Stomach smooth muscle (tissue), 2 donors: ENCODE data around the gene CNTN2.

Experiments used
- H3K27ac ChIP-seq: one replicate; pipeline ENCODE4 v1.7.0; 2013; ENCODE audit warnings: mild to moderate bottlenecking, low read length, inconsistent platforms
- H3K27me3 ChIP-seq, 2 donors: one replicate each; pipeline ENCODE4 v1.7.0; 2013; ENCODE audit warnings: low read length in 2 of 2; ENCODE audit not compliant: insufficient read depth in 2 of 2, control insufficient read depth in 1 of 2
- H3K36me3 ChIP-seq, 2 donors: one replicate each; pipeline ENCODE4 v1.7.0; 2013; ENCODE audit warnings: low read length in 2 of 2; ENCODE audit not compliant: control insufficient read depth in 2 of 2, insufficient read depth in 2 of 2
- H3K4me1 ChIP-seq: one replicate; pipeline ENCODE4 v1.7.0; 2013; ENCODE audit warnings: low read length; ENCODE audit not compliant: control insufficient read depth, insufficient read depth
- H3K4me3 ChIP-seq, 2 donors: one replicate each; pipeline ENCODE4 v1.7.0; 2013; ENCODE audit warnings: low read length in 2 of 2
- H3K9ac ChIP-seq, 2 donors: one replicate each; pipeline ENCODE4 v1.7.0; 2013; ENCODE audit warnings: low read length in 2 of 2, mild to moderate bottlenecking in 1 of 2
- H3K9me3 ChIP-seq, 2 donors: one replicate each; pipeline ENCODE4 v1.7.0; 2013; ENCODE audit warnings: low read length in 2 of 2; ENCODE audit not compliant: control insufficient read depth in 2 of 2
- donor health status: healthy.
- donor health status: Pancreatic carcinoma.

CNTN2 gene

DNA sequence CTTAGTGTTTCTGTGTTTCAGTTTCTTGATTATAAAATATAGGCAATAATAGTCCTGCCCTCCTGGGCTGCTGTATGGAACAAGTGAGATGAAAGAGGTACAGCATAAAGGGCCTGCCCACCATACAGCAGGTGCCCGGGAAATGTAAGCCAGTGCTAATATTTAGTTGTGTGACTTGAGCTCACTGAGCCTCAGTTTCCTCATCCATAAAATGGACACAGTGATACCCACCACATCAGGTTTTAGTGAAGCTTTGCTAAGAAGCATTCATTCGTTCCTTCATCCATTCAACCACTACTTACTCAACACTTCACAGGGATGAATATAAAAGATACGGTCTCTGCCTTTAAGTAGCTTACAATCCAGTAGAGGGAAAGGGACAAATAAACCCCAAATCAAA, 19.9 kb downstream of the CNTN2 start:
- H3K27ac ChIP-seq: no peak overlapping the region
- no peaks in the 10 kb centered on the region for H3K27me3 ChIP-seq
- no peak overlapping the region for H3K9ac ChIP-seq

GRCh38 chr1:205064301-205064700, 21.3 kb downstream of the CNTN2 start:
- no peak overlapping the region for H3K27ac ChIP-seq
- no peaks in the 10 kb centered on the region for H3K27me3 ChIP-seq
- peaks cover 2% of the 10 kb centered on the region for H3K4me1 ChIP-seq
- H3K4me3 ChIP-seq: no peak overlapping the region
- no peaks in the 10 kb centered on the region for H3K36me3 ChIP-seq
- H3K9ac ChIP-seq: no peak overlapping the region
- H3K9me3 ChIP-seq: no peaks in the 10 kb centered on the region

More for the DNA sequence above, 19.9 kb downstream of the CNTN2 start:
- Histone ChIP-seq H3K4me1 (peaks cover 2% of the 10 kb centered on the region), H3K9me3 (no peaks in the 10 kb centered on the region), H3K4me3 (no peak overlapping the region), H3K36me3 (no peaks in the 10 kb centered on the region)

GRCh38 chr1:205064741-205065316, 21.8 kb downstream of the CNTN2 start:
- no peaks in the 10 kb centered on the region for H3K9me3 ChIP-seq
- no peak overlapping the region for H3K9ac ChIP-seq

GRCh38 chr1:205065666-205066065, 22.7 kb downstream of the CNTN2 start:
- Histone ChIP-seq H3K4me3 (no peak overlapping the region), H3K36me3 (no peaks in the 10 kb centered on the region), H3K9ac (no peak overlapping the region), H3K27me3 (no peaks in the 10 kb centered on the region), H3K4me1 (peaks cover 2% of the 10 kb centered on the region), H3K27ac (no peak overlapping the region), H3K9me3 (no peaks in the 10 kb centered on the region)

More at GRCh38 chr1:205064741-205065316, 21.8 kb downstream of the CNTN2 start:
- Histone ChIP-seq H3K36me3 (no peaks in the 10 kb centered on the region), H3K27ac (no peak overlapping the region), H3K27me3 (no peaks in the 10 kb centered on the region), H3K4me3 (no peak overlapping the region), H3K4me1 (peaks cover 2% of the 10 kb centered on the region)

DNA sequence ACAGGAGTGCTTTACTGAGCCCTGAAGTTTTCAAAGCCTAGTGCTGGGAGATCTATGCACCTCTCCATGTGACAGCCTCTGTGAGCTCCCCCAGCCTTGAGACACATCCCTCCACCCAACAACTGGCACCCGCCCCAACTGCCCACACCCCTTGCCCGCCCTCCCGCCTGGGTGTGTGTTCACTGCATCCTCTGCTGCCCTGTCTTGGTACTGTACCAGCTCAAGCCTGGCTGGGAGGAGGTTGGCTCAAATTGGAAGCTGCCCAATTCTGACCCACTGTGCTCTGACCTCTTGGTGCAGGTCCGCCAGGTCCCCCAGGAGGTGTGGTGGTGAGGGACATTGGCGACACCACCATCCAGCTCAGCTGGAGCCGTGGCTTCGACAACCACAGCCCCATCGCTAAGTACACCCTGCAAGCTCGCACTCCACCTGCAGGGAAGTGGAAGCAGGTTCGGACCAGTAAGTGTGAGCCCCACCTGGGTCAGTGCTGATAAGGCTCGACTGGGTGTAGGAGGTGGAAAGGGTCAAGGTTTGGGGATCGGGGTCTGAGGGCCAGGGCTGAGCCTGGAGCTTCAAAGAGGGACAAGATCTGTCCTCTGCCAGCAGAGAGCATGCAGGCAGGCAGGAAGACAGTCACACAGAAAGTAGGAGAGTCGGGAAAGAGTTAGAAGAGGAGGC, 23.3 kb downstream of the CNTN2 start:
- H3K27me3 ChIP-seq: no peaks in the 10 kb centered on the region
- H3K4me3 ChIP-seq: no peak overlapping the region
- H3K4me1 ChIP-seq: peaks cover 2% of the 10 kb centered on the region
- no peaks in the 10 kb centered on the region for H3K9me3 ChIP-seq
- H3K9ac ChIP-seq: no peak overlapping the region
- no peaks in the 10 kb centered on the region for H3K36me3 ChIP-seq
- H3K27ac ChIP-seq: no peak overlapping the region

- Histone ChIP-seq H3K4me1 (no peaks in the 10 kb centered on the region), H3K4me3 (no peak overlapping the region), H3K9me3 (no peaks in the 10 kb centered on the region), H3K9ac (no peak overlapping the region), H3K36me3 (no peaks in the 10 kb centered on the region), H3K27me3 (no peaks in the 10 kb centered on the region), H3K27ac (no peak overlapping the region)
These were observed 24.0 kb downstream of the CNTN2 start for GRCh38 chr1:205067031-205067430.

DNA sequence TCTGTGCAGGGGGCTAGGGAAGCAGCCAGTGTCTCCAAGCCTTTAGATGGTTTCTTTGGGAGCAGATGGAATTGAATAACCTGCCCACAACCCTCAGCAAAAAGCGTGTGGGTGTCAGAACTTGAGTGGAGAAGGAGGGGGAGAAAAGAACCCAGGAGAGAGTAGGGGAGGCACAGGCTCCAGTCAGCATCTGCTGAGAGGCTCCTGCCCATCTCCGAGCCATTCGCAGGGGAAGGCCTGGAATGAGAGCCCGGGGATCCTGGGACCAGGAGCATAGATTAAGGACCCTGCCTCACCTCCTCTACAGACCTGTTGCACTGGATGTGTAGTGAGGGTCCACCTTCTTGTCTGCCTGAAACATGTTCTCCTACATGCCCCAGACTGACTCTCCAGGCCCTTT, 25.0 kb downstream of the CNTN2 start:
- Histone ChIP-seq H3K36me3 (no peaks in the 10 kb centered on the region), H3K4me3 (no peak overlapping the region), H3K4me1 (no peaks in the 10 kb centered on the region), H3K9ac (no peak overlapping the region), H3K27ac (no peak overlapping the region), H3K9me3 (no peaks in the 10 kb centered on the region), H3K27me3 (no peaks in the 10 kb centered on the region)

- H3K4me3 ChIP-seq: no peak overlapping the region
- H3K9me3 ChIP-seq: no peaks in the 10 kb centered on the region
- H3K27me3 ChIP-seq: no peaks in the 10 kb centered on the region
- H3K9ac ChIP-seq: no peak overlapping the region
- H3K4me1 ChIP-seq: no peaks in the 10 kb centered on the region
- no peaks in the 10 kb centered on the region for H3K36me3 ChIP-seq
- no peak overlapping the region for H3K27ac ChIP-seq
These were observed 25.5 kb downstream of the CNTN2 start for GRCh38 chr1:205068457-205069040.

GRCh38 chr1:205069371-205070125, 26.5 kb downstream of the CNTN2 start:
- Histone ChIP-seq H3K4me3 (no peak overlapping the region), H3K27me3 (no peaks in the 10 kb centered on the region), H3K27ac (no peak overlapping the region), H3K9me3 (no peaks in the 10 kb centered on the region), H3K36me3 (no peaks in the 10 kb centered on the region), H3K4me1 (no peaks in the 10 kb centered on the region), H3K9ac (no peak overlapping the region)

DNA sequence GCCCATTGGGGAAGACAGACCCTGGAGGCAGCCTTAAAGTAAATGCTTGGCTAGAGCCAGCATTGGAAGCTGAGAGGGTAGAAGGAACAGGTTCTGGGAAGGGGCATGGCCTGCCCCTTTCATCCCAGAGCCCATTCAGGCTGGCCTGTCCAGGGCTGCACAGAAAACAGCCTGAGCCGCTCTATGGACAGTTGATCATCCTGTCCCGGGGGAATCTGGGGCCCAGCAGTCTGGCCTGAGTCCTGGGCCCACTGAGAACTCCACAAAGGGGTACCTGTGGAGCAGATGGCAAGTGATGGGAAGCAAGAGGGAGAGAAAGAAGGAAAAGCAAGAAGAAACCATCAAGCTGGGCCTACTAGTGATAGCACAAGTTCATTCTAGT, 28.0 kb downstream of the CNTN2 start:
- no peak overlapping the region for H3K4me3 ChIP-seq
- no peak overlapping the region for H3K27ac ChIP-seq
- no peaks in the 10 kb centered on the region for H3K27me3 ChIP-seq
- H3K9me3 ChIP-seq: no peaks in the 10 kb centered on the region
- no peak overlapping the region for H3K9ac ChIP-seq
- no peaks in the 10 kb centered on the region for H3K4me1 ChIP-seq
- no peaks in the 10 kb centered on the region for H3K36me3 ChIP-seq
